Breast epithelium (tissue), 4 donors: ENCODE results near the gene FGD2. TPM values are rescaled to one million over a fixed set of nuclear protein-coding genes. Genes with fewer than 3 reads are reported as not detected.
"Not testable (repeated sequence)": the region's sequence is repeated elsewhere in the genome, so short reads cannot be mapped to it uniquely, and the experiment has no call there.

Source experiments
- DNase-seq, 2 donors: peaks; one replicate each; pipeline ENCODE4 v3.0.0-alpha.2; 2019; ENCODE audit warnings: low spot score in 2 of 2
- H3K27ac ChIP-seq, 2 donors: fragments of 200-600 bp; sonication (generic) in 1 of 2; one replicate each; pipeline ENCODE4 v1.5.1; 2016 to 2019; ENCODE audit warnings: mild to moderate bottlenecking in 1 of 2
- H3K27me3 ChIP-seq, 2 donors: fragments of 200-600 bp; sonication (generic) in 1 of 2; one replicate each; pipeline versions ENCODE4 v1.5.1 to v1.6.0; 2017 to 2019; ENCODE audit warnings: control low read depth in 1 of 2, mild to moderate bottlenecking in 1 of 2
- H3K36me3 ChIP-seq: fragments of 200-600 bp; one replicate; pipeline ENCODE4 v1.5.1; 2019
- H3K4me1 ChIP-seq, 2 donors: fragments of 200-600 bp; sonication (generic); one replicate each; pipeline ENCODE4 v1.5.1; 2016 to 2019; ENCODE audit warnings: control low read depth in 1 of 2
- H3K4me3 ChIP-seq, 3 donors: fragments of 200-600 bp; sonication (generic); 1 replicate in 2 of 3; 2 replicates in 1 of 3; pipeline ENCODE4 v1.5.1; 2016 to 2019; ENCODE audit warnings: mild to moderate bottlenecking in 3 of 3, moderate library complexity in 2 of 3
- H3K9me3 ChIP-seq, 2 donors: fragments of 200-600 bp; sonication (generic) in 1 of 2; one replicate each; pipeline ENCODE4 v1.5.1; 2016 to 2019; ENCODE audit warnings: control low read depth in 1 of 2
- CTCF ChIP-seq, 3 donors: fragments of 450-650 bp; IDR thresholded peaks; one replicate each; pipeline ENCODE4 v1.5.1; 2016 to 2017; ENCODE audit warnings: antibody characterized with exemption in 3 of 3, mild to moderate bottlenecking in 3 of 3, moderate library complexity in 3 of 3
- POLR2A ChIP-seq: fragments of 450-650 bp; IDR thresholded peaks from one replicate; pipeline ENCODE4 v1.6.1; 2016; ENCODE audit warnings: antibody characterized with exemption, mild to moderate bottlenecking, moderate library complexity
- POLR2AphosphoS5 ChIP-seq, 3 donors: sonication (generic); formaldehyde crosslinking; IDR thresholded peaks; one replicate each; pipeline ENCODE4 v1.6.1; 2017; ENCODE audit warnings: antibody characterized with exemption in 3 of 3
- intact Hi-C: fragments of 100-400 bp; cut with DNase I; formaldehyde crosslinking; loops from one replicate; pipeline ENCODE4 v1.15.1; 2023; ENCODE audit warnings: low total_unique reads
- total RNA-seq, 3 donors: library from RNA; depleted of rRNA; stranded (reverse); fragments of >200 nt; gene quantifications; one replicate each; pipeline ENCODE4 v1.1.0, GENCODE V29; 2016

Gene FGD2
- total RNA-seq, 3 donors from 2014 or later, result 11.5 to 51.4 (median 18.6) TPM

- TF ChIP-seq CTCF (IDR thresholded peaks at IDR 0.05) (no peak), POLR2AphosphoS5 (IDR thresholded peaks at IDR 0.05) (peak in 1 of 3 donors; percentile 85)
- H3K4me3 ChIP-seq, result no peak overlapping the region
- peak in 1 of 2 donors; percentile 54 for DNase-seq
- peak overlapping the region; percentile 21 to 64 for H3K27ac ChIP-seq
- no peaks in the 10 kb centered on the region for H3K27me3 ChIP-seq
- intact Hi-C loops, result no loop called here
- no peaks in the 10 kb centered on the region for H3K36me3 ChIP-seq
- no peaks in the 10 kb centered on the region for H3K9me3 ChIP-seq
- no peaks in the 10 kb centered on the region for H3K4me1 ChIP-seq
These were observed 33.1 kb downstream of the FGD2 start for GRCh38 chr6:37038292-37039198.

- no peaks in the 10 kb centered on the region for H3K27me3 ChIP-seq
- no peak overlapping the region for H3K4me3 ChIP-seq
- no peaks in the 10 kb centered on the region for H3K36me3 ChIP-seq
- H3K9me3 ChIP-seq, result no peaks in the 10 kb centered on the region
- intact Hi-C loops, result no loop called here
- DNase-seq, result no peak
- no peaks in the 10 kb centered on the region for H3K4me1 ChIP-seq
- TF ChIP-seq POLR2AphosphoS5 (IDR thresholded peaks at IDR 0.05) (no peak), CTCF (IDR thresholded peaks at IDR 0.05) (no peak), POLR2A (no peak)
- no peak overlapping the region for H3K27ac ChIP-seq
These were observed 34.5 kb downstream of the FGD2 start for GRCh38 chr6:37039958-37040357.

GRCh38 chr6:37041521-37041920, 36.1 kb downstream of the FGD2 start:
- TF ChIP-seq POLR2AphosphoS5 (IDR thresholded peaks at IDR 0.05) (no peak), CTCF (IDR thresholded peaks at IDR 0.05) (no peak), POLR2A (no peak)
- intact Hi-C loops, result no loop called here
- Histone ChIP-seq H3K9me3 (no peaks in the 10 kb centered on the region), H3K4me3 (no peak overlapping the region), H3K36me3 (no peaks in the 10 kb centered on the region), H3K27ac (no peak overlapping the region), H3K4me1 (no peaks in the 10 kb centered on the region), H3K27me3 (no peaks in the 10 kb centered on the region)
- no peak for DNase-seq

GRCh38 chr6:37042150-37042549, 36.7 kb downstream of the FGD2 start:
- no peaks in the 10 kb centered on the region for H3K36me3 ChIP-seq

GRCh38 chr6:37043091-37043490, 37.6 kb downstream of the FGD2 start:
- H3K4me3 ChIP-seq, H3K36me3 ChIP-seq, H3K27me3 ChIP-seq, intact Hi-C loops, DNase-seq, H3K4me1 ChIP-seq, H3K9me3 ChIP-seq, H3K27ac ChIP-seq: not testable (repeated sequence)

More at GRCh38 chr6:37042150-37042549, 36.7 kb downstream of the FGD2 start:
- DNase-seq, result no peak
- H3K4me1 ChIP-seq, result no peaks in the 10 kb centered on the region
- intact Hi-C loops, result no loop called here
- H3K27me3 ChIP-seq, result no peaks in the 10 kb centered on the region
- H3K4me3 ChIP-seq, result no peak overlapping the region
- no peak overlapping the region for H3K27ac ChIP-seq
- H3K9me3 ChIP-seq, result no peaks in the 10 kb centered on the region
- TF ChIP-seq POLR2A (no peak), POLR2AphosphoS5 (IDR thresholded peaks at IDR 0.05) (no peak), CTCF (IDR thresholded peaks at IDR 0.05) (no peak)
